ENCODE measurements around the gene VIT. TPM values are rescaled to one million over a fixed set of nuclear protein-coding genes. Genes with fewer than 3 reads are reported as not detected.
A peak's percentile ranks its signal among the peaks of the same experiment; 100 is the strongest.

Gene VIT
- total RNA-seq, 1 donor from 2014 or later = 56.5 TPM

DNA sequence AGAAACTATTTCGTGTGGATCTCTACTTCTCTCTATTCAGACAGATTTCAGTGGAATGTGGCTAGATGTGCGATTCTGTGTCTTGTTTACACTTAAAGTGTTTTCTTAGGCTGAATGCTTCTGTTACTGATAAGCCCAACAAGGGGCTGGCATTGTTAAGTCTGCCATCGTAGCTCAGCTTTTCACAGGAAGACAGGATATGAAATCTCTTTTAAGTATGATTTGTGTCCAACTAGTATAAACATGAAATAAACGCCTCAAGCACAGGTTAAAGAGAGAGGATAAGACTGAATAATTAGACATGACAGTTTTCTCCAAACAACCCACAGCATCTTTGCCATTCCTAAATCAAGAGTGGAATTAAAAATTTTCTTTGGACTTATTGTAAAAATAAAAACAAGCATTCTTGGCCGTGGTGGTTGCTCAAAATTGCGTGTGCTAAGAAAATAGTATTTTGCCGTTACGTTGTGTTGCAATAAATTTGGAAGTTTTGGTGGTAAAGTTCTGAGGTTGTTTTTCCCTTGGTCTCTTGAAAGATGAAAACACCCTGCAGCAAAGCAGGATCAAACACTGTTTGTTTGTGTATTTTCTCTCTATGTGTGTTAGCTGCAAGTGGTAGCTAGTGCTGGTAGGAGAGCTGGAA is 1.0 kb downstream of the VIT start:
- no peaks in the 10 kb centered on the region for H3K9me3 ChIP-seq
- DNase-seq (ENCODE audit: extremely low spot score in 2 of 2) = no peak
- no peaks in the 10 kb centered on the region for H3K36me3 ChIP-seq
- H3K4me3 ChIP-seq = peak overlapping the region in 1 of 2 donors; percentile 28
- no peaks in the 10 kb centered on the region for H3K4me1 ChIP-seq
- no peaks in the 10 kb centered on the region for H3K27me3 ChIP-seq
- H3K27ac ChIP-seq = no peak overlapping the region
- TF ChIP-seq, protein P1, sequence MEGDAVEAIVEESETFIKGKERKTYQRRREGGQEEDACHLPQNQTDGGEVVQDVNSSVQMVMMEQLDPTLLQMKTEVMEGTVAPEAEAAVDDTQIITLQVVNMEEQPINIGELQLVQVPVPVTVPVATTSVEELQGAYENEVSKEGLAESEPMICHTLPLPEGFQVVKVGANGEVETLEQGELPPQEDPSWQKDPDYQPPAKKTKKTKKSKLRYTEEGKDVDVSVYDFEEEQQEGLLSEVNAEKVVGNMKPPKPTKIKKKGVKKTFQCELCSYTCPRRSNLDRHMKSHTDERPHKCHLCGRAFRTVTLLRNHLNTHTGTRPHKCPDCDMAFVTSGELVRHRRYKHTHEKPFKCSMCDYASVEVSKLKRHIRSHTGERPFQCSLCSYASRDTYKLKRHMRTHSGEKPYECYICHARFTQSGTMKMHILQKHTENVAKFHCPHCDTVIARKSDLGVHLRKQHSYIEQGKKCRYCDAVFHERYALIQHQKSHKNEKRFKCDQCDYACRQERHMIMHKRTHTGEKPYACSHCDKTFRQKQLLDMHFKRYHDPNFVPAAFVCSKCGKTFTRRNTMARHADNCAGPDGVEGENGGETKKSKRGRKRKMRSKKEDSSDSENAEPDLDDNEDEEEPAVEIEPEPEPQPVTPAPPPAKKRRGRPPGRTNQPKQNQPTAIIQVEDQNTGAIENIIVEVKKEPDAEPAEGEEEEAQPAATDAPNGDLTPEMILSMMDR (IDR thresholded peaks at IDR 0.05) = no peak
- no peak for TF ChIP-seq POLR2A (IDR thresholded peaks at IDR 0.05)
- TF ChIP-seq POLR2AphosphoS5 (IDR thresholded peaks at IDR 0.05; ENCODE audit: insufficient read depth in 1 of 2, low read depth in 1 of 2) = no peak
- intact Hi-C loops (cut with DNase I) = no loop called here

DNA sequence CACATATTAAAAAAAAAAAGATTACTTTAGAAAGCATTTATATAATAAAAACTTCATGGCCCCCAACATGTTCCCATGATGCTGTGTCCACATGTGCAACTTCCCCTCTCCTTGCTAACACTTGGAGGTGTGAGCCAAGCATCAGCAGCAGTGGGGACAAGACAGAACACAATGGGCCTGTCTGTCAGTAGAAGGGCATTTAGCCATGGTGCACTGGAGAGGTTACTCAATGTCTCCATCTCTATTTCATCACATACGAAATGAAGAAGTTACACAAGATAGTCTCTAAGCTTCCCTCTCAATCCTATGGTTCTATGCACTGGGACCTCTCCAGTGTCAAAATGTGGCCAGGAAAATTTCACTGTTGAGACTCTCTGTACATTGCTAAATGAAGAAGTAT is 2.5 kb downstream of the VIT start:
- H3K27me3 ChIP-seq = no peaks in the 10 kb centered on the region
- DNase-seq (ENCODE audit: extremely low spot score in 2 of 2) = no peak
- H3K4me3 ChIP-seq = no peak overlapping the region
- no peaks in the 10 kb centered on the region for H3K36me3 ChIP-seq
- TF ChIP-seq, protein P1 (IDR thresholded peaks at IDR 0.05) = no peak
- TF ChIP-seq POLR2A (IDR thresholded peaks at IDR 0.05) = no peak
- intact Hi-C loops (cut with DNase I) = no loop called here
- H3K27ac ChIP-seq = no peak overlapping the region
- H3K9me3 ChIP-seq = no peaks in the 10 kb centered on the region
- H3K4me1 ChIP-seq = no peaks in the 10 kb centered on the region

DNA sequence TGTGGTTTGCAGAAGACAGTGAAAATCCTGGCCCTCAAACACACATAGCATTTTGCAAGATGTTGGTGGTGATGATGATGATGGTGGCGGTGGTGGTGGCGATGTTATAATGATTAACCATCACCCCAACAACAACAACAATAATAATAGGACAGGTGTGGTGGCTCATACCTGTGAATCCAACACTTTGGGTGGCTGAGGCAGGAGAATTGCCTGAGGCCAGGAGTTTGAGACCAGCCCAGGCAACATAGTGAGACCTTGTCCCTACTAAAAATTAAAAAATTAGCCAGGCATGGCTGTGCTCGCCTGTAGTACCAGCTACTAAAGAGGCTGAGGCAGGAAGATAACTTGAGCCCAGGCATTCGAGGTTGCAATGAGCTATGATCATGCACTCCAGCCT is 3.8 kb downstream of the VIT start:
- no peaks in the 10 kb centered on the region for H3K27me3 ChIP-seq
- intact Hi-C loops (cut with DNase I) = no loop called here
- no peaks in the 10 kb centered on the region for H3K4me1 ChIP-seq
- H3K9me3 ChIP-seq = no peaks in the 10 kb centered on the region
- no peak for DNase-seq (ENCODE audit: extremely low spot score in 2 of 2)
- no peak overlapping the region for H3K27ac ChIP-seq
- H3K36me3 ChIP-seq = no peaks in the 10 kb centered on the region
- no peak overlapping the region for H3K4me3 ChIP-seq
- TF ChIP-seq, protein P1 (IDR thresholded peaks at IDR 0.05) = no peak
- TF ChIP-seq POLR2AphosphoS5 (IDR thresholded peaks at IDR 0.05; ENCODE audit: insufficient read depth in 1 of 2, low read depth in 1 of 2) (no peak), POLR2A (IDR thresholded peaks at IDR 0.05) (no peak)

DNA sequence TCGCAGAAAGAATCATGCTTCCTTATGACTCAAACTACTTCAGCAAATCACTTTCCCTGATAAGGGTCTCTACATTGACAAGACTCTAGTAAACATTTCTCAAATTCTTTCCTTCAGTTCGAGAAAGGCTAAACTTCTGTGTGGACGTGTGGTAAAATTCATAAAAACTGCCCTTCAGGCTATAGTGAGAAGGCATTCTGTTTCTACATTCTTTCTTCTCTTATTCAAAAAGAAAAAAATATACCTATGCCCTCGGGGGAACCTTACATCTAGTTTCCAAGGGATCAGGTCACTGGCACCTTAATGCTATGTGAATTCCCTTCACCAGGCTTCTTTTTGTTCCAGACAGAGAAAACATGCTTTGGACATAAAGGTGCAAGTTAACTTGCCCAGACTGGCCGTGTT is 4.9 kb downstream of the VIT start:
- no peak overlapping the region for H3K27ac ChIP-seq

DNA sequence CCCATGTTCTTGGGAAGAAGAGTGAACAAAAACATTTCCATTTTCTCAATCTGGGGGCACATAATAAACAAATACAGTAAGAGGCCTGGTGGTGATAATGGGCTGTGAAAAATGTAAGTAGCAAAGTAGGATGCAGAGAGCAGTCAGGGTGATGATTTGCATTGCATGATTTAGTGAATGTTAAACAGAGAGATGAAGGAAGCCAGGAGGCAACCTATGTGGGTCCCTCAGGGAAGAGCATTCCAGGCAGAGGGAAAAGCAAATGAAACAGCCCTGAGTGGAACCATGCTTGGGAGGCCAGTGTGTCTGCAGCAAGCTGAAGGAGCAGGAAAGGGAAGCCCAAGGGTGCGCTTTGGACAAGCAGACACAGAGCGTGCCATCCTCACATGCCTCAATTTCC is 5.4 kb downstream of the VIT start:
- intact Hi-C loops (cut with DNase I) = no loop called here
- no peak overlapping the region for H3K27ac ChIP-seq
- peaks cover 11% of the 10 kb centered on the region for H3K4me1 ChIP-seq
- no peaks in the 10 kb centered on the region for H3K27me3 ChIP-seq
- DNase-seq (ENCODE audit: extremely low spot score in 2 of 2) = no peak
- TF ChIP-seq POLR2AphosphoS5 (IDR thresholded peaks at IDR 0.05; ENCODE audit: insufficient read depth in 1 of 2, low read depth in 1 of 2) (no peak), POLR2A (IDR thresholded peaks at IDR 0.05) (no peak)
- TF ChIP-seq, protein P1 (IDR thresholded peaks at IDR 0.05) = no peak
- no peaks in the 10 kb centered on the region for H3K36me3 ChIP-seq
- H3K9me3 ChIP-seq = no peaks in the 10 kb centered on the region
- H3K4me3 ChIP-seq = no peak overlapping the region

More for the DNA sequence above, 4.9 kb downstream of the VIT start:
- TF ChIP-seq POLR2AphosphoS5 (IDR thresholded peaks at IDR 0.05; ENCODE audit: insufficient read depth in 1 of 2, low read depth in 1 of 2) (no peak), POLR2A (IDR thresholded peaks at IDR 0.05) (no peak)
- Histone ChIP-seq H3K36me3 (no peaks in the 10 kb centered on the region), H3K9me3 (no peaks in the 10 kb centered on the region), H3K27me3 (no peaks in the 10 kb centered on the region), H3K4me1 (peaks cover 6% of the 10 kb centered on the region), H3K4me3 (no peak overlapping the region)
- no peak for DNase-seq (ENCODE audit: extremely low spot score in 2 of 2)
- intact Hi-C loops (cut with DNase I) = no loop called here
